Neural progenitor cell (in vitro differentiated cells): ENCODE results near the gene MDM4.

Source experiments
- EZH2 ChIP-seq: fragments of 200-600 bp; sonication (generic); IDR thresholded peaks from 2 replicates; pipeline ENCODE4 v1.6.1; 2017; ENCODE audit warnings: antibody characterized with exemption, mild to moderate bottlenecking, moderate library complexity
- EZH2phosphoT487 ChIP-seq: fragments of 200-600 bp; sonication (generic); IDR thresholded peaks from 2 replicates; pipeline ENCODE4 v1.6.1; 2017; ENCODE audit warnings: antibody characterized with exemption
- TF ChIP-seq, protein P1 (sequence below): fragments of 200-600 bp; sonication (generic); IDR thresholded peaks from 2 replicates; pipeline ENCODE4 v1.5.1; 2017; ENCODE audit warnings: antibody characterized with exemption, mild to moderate bottlenecking

DNA sequence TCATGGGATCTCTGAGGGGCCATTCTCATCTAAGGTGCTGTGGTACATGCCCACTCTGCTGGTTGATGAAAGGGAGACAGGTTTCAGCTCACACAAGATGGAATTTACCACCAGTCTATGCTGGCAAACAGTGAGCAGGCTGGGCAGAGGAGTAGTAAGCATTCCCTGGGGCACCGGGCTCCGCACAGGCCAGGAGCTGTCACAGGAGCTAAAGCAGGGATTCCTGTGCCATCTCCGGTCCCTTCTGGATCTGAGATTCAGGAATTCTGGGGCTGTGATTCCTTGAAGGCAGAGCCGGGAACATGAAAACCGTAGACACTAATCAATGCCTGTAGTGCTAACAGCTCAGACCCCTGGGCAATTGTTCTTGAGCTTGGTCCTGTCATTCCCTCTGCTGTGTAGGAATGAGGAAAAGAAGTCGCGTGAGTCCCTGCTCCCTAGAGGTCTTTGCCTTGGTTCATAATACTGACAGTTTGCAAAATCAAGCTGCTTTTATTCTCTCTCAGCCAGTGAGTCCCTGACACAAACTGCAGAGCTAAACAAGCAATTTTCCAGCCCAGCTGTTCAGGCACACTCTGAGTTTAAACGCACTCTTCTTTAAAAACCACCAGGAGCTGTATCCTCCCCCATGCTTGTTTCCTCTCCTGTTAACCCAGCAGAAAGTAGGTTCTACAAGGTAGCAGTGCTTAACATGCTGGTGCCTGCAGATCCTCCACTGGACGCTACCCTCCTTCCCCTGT is 52.5 kb downstream of the MDM4 start:
- TF ChIP-seq EZH2, result no peak
- TF ChIP-seq, protein P1, sequence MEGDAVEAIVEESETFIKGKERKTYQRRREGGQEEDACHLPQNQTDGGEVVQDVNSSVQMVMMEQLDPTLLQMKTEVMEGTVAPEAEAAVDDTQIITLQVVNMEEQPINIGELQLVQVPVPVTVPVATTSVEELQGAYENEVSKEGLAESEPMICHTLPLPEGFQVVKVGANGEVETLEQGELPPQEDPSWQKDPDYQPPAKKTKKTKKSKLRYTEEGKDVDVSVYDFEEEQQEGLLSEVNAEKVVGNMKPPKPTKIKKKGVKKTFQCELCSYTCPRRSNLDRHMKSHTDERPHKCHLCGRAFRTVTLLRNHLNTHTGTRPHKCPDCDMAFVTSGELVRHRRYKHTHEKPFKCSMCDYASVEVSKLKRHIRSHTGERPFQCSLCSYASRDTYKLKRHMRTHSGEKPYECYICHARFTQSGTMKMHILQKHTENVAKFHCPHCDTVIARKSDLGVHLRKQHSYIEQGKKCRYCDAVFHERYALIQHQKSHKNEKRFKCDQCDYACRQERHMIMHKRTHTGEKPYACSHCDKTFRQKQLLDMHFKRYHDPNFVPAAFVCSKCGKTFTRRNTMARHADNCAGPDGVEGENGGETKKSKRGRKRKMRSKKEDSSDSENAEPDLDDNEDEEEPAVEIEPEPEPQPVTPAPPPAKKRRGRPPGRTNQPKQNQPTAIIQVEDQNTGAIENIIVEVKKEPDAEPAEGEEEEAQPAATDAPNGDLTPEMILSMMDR, result no peak
- no peak for TF ChIP-seq EZH2phosphoT487
